Dermis blood vessel endothelial cell (primary cell): ENCODE measurements around the gene COPA. TPM values are rescaled to one million over a fixed set of nuclear protein-coding genes. Genes with fewer than 3 reads are reported as not detected.

ENCODE experiments used
- total RNA-seq: library from RNA; depleted of rRNA; stranded (reverse); fragments of >200 nt; gene quantifications from 2 replicates; pipeline ENCODE4 v1.2.3, GENCODE V29; 2014

The COPA gene
- total RNA-seq, 1 donor from 2014 or later: 248 TPM

Other genes with a start within 250 kb of the COPA start
- 13.4 and 16.6 TPM in 2 replicates for gene IGSF8, start 244.6 kb downstream of the COPA start, total RNA-seq
- gene ATP1A2, start 227.5 kb downstream of the COPA start, total RNA-seq: not detected in 2 replicates
- gene ATP1A4, start 191.6 kb downstream of the COPA start, total RNA-seq: not detected in 2 replicates
- not detected in 2 replicates for gene CASQ1, start 152.7 kb downstream of the COPA start, total RNA-seq
- 65.2 and 121 TPM in 2 replicates for gene PEA15, start 137.9 kb downstream of the COPA start, total RNA-seq
- gene DCAF8, start 80.7 kb downstream of the COPA start, total RNA-seq: 82.1 and 87.3 TPM in 2 replicates
- 33.9 and 35.4 TPM in 2 replicates for gene PEX19, start 58.1 kb downstream of the COPA start, total RNA-seq
- gene NCSTN, start 133 bp upstream of the COPA start, total RNA-seq: 80.2 and 117 TPM in 2 replicates
- gene NHLH1, start 23.8 kb upstream of the COPA start, total RNA-seq: under 0.01 and 0.05 TPM in 2 replicates
- under 0.01 and 0.05 TPM in 2 replicates for gene VANGL2, start 57.3 kb upstream of the COPA start, total RNA-seq
- gene SLAMF6, start 180.0 kb upstream of the COPA start, total RNA-seq: not detected in 2 replicates
- gene CD84, start 236.2 kb upstream of the COPA start, total RNA-seq: not detected in 2 replicates